Astrocyte of the cerebellum (primary cell): ENCODE data around the gene TNRC6A.
"Not testable (repeated sequence)": the region's sequence is repeated elsewhere in the genome, so short reads cannot be mapped to it uniquely, and the experiment has no call there.

Experiments
- DNase-seq: peaks from one replicate; pipeline ENCODE4 v3.0.0-alpha.2; 2011; ENCODE audit warnings: low read depth
- H3K4me3 ChIP-seq: 2 replicates; pipeline ENCODE4 v1.5.1; 2011; ENCODE audit warnings: mild to moderate bottlenecking, low read depth, low read length, moderate library complexity
- in situ Hi-C: cut with HindIII; loops from 2 replicates; pipeline ENCODE4 v1.10.0; 2017; ENCODE audit warnings: low sequenced_read_pairs
- TF ChIP-seq, protein P1 (sequence below): IDR thresholded peaks from 2 replicates; pipeline ENCODE4 v1.5.1; 2012; ENCODE audit warnings: low read length, low read depth, moderate library complexity, mild to moderate bottlenecking; ENCODE audit errors: missing control alignments

The TNRC6A gene

DNA sequence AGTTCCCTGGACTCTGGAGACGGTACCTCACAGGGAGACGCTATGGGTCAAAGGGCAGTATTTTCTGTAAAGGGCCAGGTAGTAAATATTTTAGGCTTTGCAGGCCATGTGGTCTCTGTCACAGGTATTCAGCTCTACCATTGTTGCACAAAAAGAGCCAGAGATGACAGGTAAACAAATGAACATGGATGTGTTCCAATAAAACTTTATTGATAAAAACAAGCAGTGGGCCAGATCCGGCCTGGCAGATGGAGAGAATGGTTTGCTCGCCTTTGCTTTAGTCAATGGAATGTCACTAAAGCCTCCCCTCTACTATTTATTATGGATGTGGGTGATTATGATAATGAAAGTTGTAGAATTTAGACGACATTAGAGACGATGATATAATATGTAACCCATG, 107.4 kb downstream of the TNRC6A start:
- TF ChIP-seq, protein P1, sequence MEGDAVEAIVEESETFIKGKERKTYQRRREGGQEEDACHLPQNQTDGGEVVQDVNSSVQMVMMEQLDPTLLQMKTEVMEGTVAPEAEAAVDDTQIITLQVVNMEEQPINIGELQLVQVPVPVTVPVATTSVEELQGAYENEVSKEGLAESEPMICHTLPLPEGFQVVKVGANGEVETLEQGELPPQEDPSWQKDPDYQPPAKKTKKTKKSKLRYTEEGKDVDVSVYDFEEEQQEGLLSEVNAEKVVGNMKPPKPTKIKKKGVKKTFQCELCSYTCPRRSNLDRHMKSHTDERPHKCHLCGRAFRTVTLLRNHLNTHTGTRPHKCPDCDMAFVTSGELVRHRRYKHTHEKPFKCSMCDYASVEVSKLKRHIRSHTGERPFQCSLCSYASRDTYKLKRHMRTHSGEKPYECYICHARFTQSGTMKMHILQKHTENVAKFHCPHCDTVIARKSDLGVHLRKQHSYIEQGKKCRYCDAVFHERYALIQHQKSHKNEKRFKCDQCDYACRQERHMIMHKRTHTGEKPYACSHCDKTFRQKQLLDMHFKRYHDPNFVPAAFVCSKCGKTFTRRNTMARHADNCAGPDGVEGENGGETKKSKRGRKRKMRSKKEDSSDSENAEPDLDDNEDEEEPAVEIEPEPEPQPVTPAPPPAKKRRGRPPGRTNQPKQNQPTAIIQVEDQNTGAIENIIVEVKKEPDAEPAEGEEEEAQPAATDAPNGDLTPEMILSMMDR = no peak
- DNase-seq = no peak
- in situ Hi-C loops = no loop called here
- no peak overlapping the region for H3K4me3 ChIP-seq

DNA sequence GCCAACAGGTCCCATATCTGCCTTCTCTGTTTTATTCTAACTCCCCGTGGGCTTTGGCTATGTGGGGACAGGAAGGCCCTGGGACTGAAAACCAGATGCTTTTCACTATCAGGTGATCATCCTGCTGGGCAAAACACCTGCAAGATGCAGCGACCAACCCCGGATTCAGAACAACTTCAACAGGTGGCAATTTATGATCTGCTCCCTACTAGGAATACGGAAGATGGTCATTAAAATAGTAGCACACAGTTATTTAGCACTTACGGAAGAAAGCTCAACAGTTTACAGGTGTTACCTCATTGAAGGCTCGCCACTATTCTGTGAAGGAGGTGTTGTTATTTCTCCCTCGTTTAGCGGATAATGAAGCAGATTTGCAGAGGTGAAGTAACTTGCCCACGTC, 108.5 kb downstream of the TNRC6A start:
- DNase-seq = no peak
- H3K4me3 ChIP-seq = no peak overlapping the region
- in situ Hi-C loops = no loop called here
- TF ChIP-seq, protein P1 = no peak

DNA sequence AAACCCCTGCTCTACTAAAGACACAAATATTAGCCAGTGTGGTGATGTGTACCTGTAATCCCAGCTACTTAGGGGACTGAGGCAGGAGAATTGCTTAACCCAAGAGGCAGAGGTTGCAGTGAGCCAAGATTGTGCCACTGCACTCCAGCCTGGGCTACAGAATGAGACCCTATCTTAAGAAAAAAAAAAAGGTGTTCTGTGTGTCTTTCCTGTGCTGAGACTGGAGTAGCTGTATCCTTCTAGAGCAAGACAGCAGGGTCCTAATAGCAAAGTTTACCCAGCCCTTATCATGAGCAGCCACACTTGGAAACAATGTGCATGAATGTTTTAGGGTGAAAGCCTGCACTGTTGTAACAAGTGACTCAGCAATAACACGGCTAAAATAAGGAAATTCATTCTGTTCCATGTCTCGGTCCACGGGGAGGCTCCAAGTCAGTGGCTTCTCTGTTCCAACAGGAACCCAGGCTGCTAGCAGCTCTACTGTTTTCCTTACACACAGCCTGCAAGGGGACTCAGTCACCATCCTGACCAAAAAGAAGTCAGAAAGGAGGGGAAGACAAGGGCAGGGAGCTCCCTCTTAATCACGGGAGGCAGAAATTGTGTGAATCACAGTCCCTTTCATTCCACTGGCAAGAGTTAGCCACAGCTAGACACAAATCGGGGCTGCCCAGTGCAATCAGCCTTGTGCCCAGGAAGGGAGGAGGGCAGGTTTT, 109.3 kb downstream of the TNRC6A start:
- TF ChIP-seq, protein P1 = no peak
- no peak overlapping the region for H3K4me3 ChIP-seq
- in situ Hi-C loops = no loop called here
- peak; percentile 6 for DNase-seq

DNA sequence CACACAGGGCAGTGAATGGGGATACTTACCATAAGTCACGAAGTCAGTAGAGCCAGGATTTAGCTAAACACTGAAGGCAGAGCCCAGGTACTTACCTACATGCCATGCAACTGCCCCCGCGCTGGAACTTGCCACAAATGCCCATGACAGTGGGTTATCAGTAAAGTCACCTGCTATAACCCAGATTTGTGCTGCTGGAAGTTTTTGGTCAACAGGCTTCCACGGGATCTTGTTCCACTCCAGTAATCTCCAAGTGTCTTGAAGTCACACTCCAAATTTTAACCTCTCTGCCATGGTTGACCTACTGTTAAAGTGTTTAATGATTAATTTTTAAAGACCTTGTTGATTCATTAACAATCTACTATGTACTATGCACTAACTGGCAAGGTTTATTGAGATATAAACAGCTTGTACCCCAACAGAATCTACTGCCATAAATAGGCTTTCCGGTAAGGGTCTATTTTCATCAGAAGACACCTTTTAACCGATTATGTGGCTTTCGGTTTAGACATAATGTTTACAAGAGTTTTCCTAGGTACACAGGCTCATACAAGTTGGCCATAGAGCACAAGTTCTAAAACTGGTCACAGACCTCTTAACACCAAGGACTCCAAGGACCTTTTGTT, 110.0 kb downstream of the TNRC6A start:
- in situ Hi-C loops = no loop called here
- H3K4me3 ChIP-seq = no peak overlapping the region
- TF ChIP-seq, protein P1 = no peak
- no peak for DNase-seq

DNA sequence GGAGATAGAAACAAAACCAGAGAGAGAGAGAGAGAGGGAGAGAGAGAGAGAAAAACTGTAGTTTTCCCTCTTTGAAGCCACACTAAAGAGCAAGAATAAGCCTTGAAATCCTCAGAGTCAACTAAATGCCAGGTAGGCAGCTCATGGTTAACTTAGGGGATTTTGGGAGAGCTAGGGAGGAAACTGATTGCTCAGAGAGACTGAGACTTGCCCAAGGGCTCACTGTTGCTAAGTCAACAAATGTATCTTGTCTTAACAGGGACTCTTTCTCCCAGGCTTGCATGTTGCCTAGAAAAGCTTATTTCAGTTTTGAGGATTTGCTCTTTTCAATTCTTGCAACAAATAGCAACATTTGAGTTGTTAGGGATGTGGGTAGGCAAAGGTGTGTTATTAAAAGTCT, 111.8 kb downstream of the TNRC6A start:
- H3K4me3 ChIP-seq = no peak overlapping the region
- in situ Hi-C loops = no loop called here
- no peak for DNase-seq
- TF ChIP-seq, protein P1 = no peak

DNA sequence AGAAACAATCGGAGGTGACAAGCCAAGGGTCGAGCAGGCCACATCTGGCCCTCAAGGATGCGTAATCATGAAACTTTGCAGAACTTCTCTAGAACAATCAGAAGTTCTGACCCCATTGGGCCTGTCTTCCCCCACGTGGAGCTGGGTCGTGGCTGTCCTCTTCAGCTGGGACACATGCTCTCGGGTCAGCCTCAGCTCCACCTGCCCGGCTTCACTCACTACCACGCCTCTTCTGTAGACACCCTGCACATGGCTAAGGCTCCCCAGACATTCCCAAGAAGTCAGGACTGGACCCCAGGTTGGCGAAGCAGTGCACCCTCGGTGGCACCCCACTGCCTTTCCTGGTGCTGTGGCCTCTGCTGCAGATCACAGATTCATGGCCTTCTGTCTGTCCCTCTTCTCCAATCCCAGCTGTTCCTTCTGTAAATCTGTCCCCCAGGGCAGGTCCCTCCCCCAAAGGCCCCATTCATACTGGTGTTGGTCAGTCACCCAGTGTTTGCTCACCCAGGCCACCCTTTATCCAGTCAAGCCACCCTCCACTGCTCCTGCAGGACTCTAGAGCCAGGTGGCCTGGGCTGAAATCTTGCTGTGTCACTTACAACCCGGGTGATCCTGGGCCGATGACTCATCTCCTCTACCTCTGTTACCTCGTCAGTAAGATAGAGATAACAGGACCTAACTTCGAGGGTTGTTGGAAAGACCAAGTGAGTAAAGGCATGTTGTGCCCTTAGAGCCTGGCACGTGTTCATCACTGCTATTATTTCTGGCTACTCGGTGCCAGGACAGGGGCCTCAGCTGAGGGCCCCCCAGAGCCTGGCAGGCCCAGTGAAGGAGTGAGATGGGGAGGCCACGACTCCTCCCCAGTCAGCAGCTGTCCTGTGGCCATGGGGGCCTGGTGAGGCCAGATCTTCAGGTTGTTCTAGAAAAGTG, 114.9 kb downstream of the TNRC6A start:
- in situ Hi-C loops = loop anchor here (5.0 kb wide), 2 partner anchors 68 to 93 kb away; no protein-coding TSS in a partner anchor
- no peak overlapping the region for H3K4me3 ChIP-seq
- TF ChIP-seq, protein P1 = no peak
- no peak for DNase-seq

DNA sequence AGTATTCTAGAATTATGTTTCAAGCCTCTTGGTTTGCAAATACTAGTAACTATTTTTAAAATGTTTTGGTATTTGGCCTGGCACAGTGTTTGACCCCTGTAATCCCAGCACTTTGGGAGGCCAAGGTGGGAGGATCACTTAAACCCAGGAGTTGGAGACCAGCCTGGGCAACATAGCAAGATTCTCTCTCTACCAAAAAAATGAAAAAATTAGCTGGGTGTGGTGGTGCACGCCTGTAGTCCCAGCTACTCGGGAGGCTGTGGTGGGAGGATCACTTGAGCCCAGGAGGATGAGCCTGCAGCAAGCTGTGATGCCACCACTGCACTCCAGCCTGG, 115.5 kb downstream of the TNRC6A start:
- in situ Hi-C loops = loop anchor here (5.0 kb wide), 2 partner anchors 67 to 92 kb away; no protein-coding TSS in a partner anchor
- not testable (repeated sequence) for H3K4me3 ChIP-seq, DNase-seq
